Gastroesophageal sphincter (tissue), 3 donors: ENCODE data around the gene GTF2F2.

ENCODE experiments used
- EP300 ChIP-seq: sonication (generic); formaldehyde crosslinking; IDR thresholded peaks from one replicate; pipeline ENCODE4 v1.6.1; 2017; ENCODE audit warnings: antibody characterized with exemption, mild to moderate bottlenecking
- POLR2A ChIP-seq, 2 donors: fragments of 450-650 bp; IDR thresholded peaks; one replicate each; pipeline ENCODE4 v1.6.1; 2017; ENCODE audit warnings: antibody characterized with exemption in 2 of 2, mild to moderate bottlenecking in 2 of 2, moderate library complexity in 1 of 2
- POLR2AphosphoS5 ChIP-seq: sonication (generic); formaldehyde crosslinking; IDR thresholded peaks from one replicate; pipeline ENCODE4 v1.6.1; 2017; ENCODE audit warnings: antibody characterized with exemption
- TF ChIP-seq, protein P1 (sequence below), 4 experiments: fragments of 200-600 bp in 2 of 4; fragments of 450-650 bp in 2 of 4; sonication (generic) in 1 of 4; IDR thresholded peaks; one replicate each; pipeline ENCODE4 v1.5.1; 2017 to 2019; ENCODE audit warnings: antibody characterized with exemption in 4 of 4, mild to moderate bottlenecking in 2 of 4, moderate library complexity in 2 of 4

GRCh38 chr13:45220403-45220802 is 100.1 kb downstream of the GTF2F2 start:
- TF ChIP-seq, protein P1, sequence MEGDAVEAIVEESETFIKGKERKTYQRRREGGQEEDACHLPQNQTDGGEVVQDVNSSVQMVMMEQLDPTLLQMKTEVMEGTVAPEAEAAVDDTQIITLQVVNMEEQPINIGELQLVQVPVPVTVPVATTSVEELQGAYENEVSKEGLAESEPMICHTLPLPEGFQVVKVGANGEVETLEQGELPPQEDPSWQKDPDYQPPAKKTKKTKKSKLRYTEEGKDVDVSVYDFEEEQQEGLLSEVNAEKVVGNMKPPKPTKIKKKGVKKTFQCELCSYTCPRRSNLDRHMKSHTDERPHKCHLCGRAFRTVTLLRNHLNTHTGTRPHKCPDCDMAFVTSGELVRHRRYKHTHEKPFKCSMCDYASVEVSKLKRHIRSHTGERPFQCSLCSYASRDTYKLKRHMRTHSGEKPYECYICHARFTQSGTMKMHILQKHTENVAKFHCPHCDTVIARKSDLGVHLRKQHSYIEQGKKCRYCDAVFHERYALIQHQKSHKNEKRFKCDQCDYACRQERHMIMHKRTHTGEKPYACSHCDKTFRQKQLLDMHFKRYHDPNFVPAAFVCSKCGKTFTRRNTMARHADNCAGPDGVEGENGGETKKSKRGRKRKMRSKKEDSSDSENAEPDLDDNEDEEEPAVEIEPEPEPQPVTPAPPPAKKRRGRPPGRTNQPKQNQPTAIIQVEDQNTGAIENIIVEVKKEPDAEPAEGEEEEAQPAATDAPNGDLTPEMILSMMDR (IDR thresholded peaks at IDR 0.05) = no peak
- TF ChIP-seq POLR2A (IDR thresholded peaks at IDR 0.05) = no peak
- no peak for TF ChIP-seq POLR2AphosphoS5
- TF ChIP-seq EP300 = no peak
